SK-N-SH treated with all-trans-retinoic acid at 6 μM for 48 hours (cell line): ENCODE measurements around the gene RPS19BP1.

Experiments used
- CREB5 ChIP-seq: fragments of 250-450 bp; sonication (Bioruptor Pico); IDR thresholded peaks from 2 replicates; pipeline ENCODE4 v1.5.1; 2020; ENCODE audit warnings: low read depth, mild to moderate bottlenecking, moderate library complexity
- OSR1 ChIP-seq: fragments of 250-450 bp; sonication (Bioruptor Pico); IDR thresholded peaks from 2 replicates; pipeline ENCODE4 v1.8.0; 2022; ENCODE audit warnings: moderate library complexity, mild to moderate bottlenecking, inconsistent platforms
- PATZ1 ChIP-seq: fragments of 250-450 bp; sonication (Bioruptor Pico); IDR thresholded peaks from 2 replicates; pipeline ENCODE4 v1.8.0; 2020; ENCODE audit warnings: mild to moderate bottlenecking, moderate library complexity, borderline replicate concordance
- POU6F1 ChIP-seq: fragments of 250-450 bp; sonication (Bioruptor Pico); IDR thresholded peaks from 2 replicates; pipeline ENCODE4 v1.8.0; 2021; ENCODE audit warnings: low read depth, mild to moderate bottlenecking, moderate library complexity, borderline replicate concordance
- ZFP30 ChIP-seq: fragments of 450-650 bp; formaldehyde crosslinking; IDR thresholded peaks from 2 replicates; pipeline ENCODE4 v1.5.0; 2022; ENCODE audit warnings: mild to moderate bottlenecking, moderate library complexity
- ZNF8 ChIP-seq: fragments of 450-650 bp; formaldehyde crosslinking; IDR thresholded peaks from 2 replicates; pipeline ENCODE4 v1.5.0; 2020; ENCODE audit warnings: mild to moderate bottlenecking, moderate library complexity

- TF ChIP-seq PATZ1 (CRISPR knock-in tag) (no peak), POU6F1 (CRISPR knock-in tag) (no peak), ZNF8 (no peak), OSR1 (CRISPR knock-in tag) (no peak), CREB5 (CRISPR knock-in tag) (no peak), ZFP30 (no peak)
Measured at GRCh38 chr22:39502109-39502788, 30.3 kb downstream of the RPS19BP1 start, which contains the start of gene MIEF1.
